B cell (primary cell): ENCODE measurements around the gene VARS1. TPM values are rescaled to one million over a fixed set of nuclear protein-coding genes. Genes with fewer than 3 reads are reported as not detected.
A peak's percentile ranks its signal among the peaks of the same experiment; 100 is the strongest.

Source experiments
- ATAC-seq: fragments of 200-7000 bp; cut with Tn5 transposase; one replicate; pipeline ENCODE4 v1.10.0; 2021; ENCODE audit warnings: low read depth, mild to moderate bottlenecking, moderate number of reproducible peaks, moderate library complexity
- CTCF ChIA-PET: fragments of 350-600 bp; sonication (Branson Sonifier 250); formaldehyde crosslinking; loops from one replicate; lab custom pipeline; 2021; ENCODE audit warnings: antibody characterized with exemption, inconsistent platforms; lab: Charles Lee
- POLR2A ChIA-PET: fragments of 350-600 bp; sonication (Branson Sonifier 250); formaldehyde crosslinking; loops from one replicate; lab custom pipeline; 2021; ENCODE audit warnings: antibody characterized with exemption; lab: Charles Lee
- DNase-seq: peaks from one replicate; pipeline ENCODE4 v3.0.0; 2013
- H2AFZ ChIP-seq: 2 replicates; pipeline ENCODE4 v1.6.1; 2012; ENCODE audit warnings: mild to moderate bottlenecking, low read depth, low read length; ENCODE audit not compliant: insufficient read depth, poor library complexity, severe bottlenecking
- H3K27ac ChIP-seq, 2 donors: 1 replicate in 1 of 2; 2 replicates in 1 of 2; pipeline ENCODE4 v1.5.1; 2012 to 2013; ENCODE audit warnings: low read length in 2 of 2, mild to moderate bottlenecking in 2 of 2, moderate library complexity in 1 of 2
- H3K27me3 ChIP-seq, 4 experiments: fragments of 200-600 bp in 1 of 4; sonication (generic) in 1 of 4; replicated peaks in 1 of 4; 1 replicate in 2 of 4; 2 replicates in 2 of 4; pipeline versions ENCODE4 v1.6.1 to v1.7.0; 2013 to 2016; ENCODE audit warnings: low read length in 3 of 4, mild to moderate bottlenecking in 2 of 4, mixed read lengths in 1 of 4, moderate library complexity in 1 of 4; ENCODE audit not compliant: insufficient read depth in 4 of 4, control insufficient read depth in 3 of 4; ENCODE audit errors: control extremely low read depth in 1 of 4
- H3K36me3 ChIP-seq, 2 experiments: replicated peaks in 1 of 2; 1 replicate in 1 of 2; 2 replicates in 1 of 2; pipeline versions ENCODE4 v1.6.1 to v1.7.1; 2013; ENCODE audit warnings: low read length in 1 of 2; ENCODE audit not compliant: insufficient read depth in 2 of 2, control insufficient read depth in 1 of 2; ENCODE audit errors: control extremely low read depth in 1 of 2, extremely low read depth in 1 of 2
- H3K4me1 ChIP-seq, 2 donors: fragments of 200-600 bp in 1 of 2; sonication (generic) in 1 of 2; 1 replicate in 1 of 2; 2 replicates in 1 of 2; pipeline versions ENCODE4 v1.5.1 to v1.6.1; 2013 to 2017; ENCODE audit warnings: low read length in 2 of 2; ENCODE audit not compliant: control insufficient read depth in 2 of 2, insufficient read depth in 2 of 2
- H3K4me2 ChIP-seq: replicated peaks from 2 replicates; pipeline ENCODE3; 2012; ENCODE audit warnings: mild to moderate bottlenecking, low read depth, low read length; ENCODE audit not compliant: poor library complexity, severe bottlenecking
- H3K4me3 ChIP-seq, 5 experiments: fragments of 200-600 bp in 1 of 5; sonication (generic) in 1 of 5; 1 replicate in 3 of 5; 2 replicates in 2 of 5; pipeline versions ENCODE4 v1.5.1 to v1.7.0; 2011 to 2016; ENCODE audit warnings: low read length in 4 of 5, mild to moderate bottlenecking in 4 of 5, low read depth in 2 of 5, control low read depth in 1 of 5, moderate library complexity in 1 of 5; ENCODE audit not compliant: insufficient read depth in 1 of 5; ENCODE audit errors: control extremely low read depth in 1 of 5, extremely low read depth in 1 of 5
- H3K79me2 ChIP-seq: fragments of 200-600 bp; sonication (generic); one replicate; pipeline ENCODE4 v1.6.0; 2016; ENCODE audit warnings: low read length; ENCODE audit not compliant: control insufficient read depth, insufficient read depth
- H3K9ac ChIP-seq: fragments of 200-600 bp; sonication (generic); 2 replicates; pipeline ENCODE4 v1.6.1; 2017; ENCODE audit warnings: mild to moderate bottlenecking, low read length, moderate library complexity
- H3K9me3 ChIP-seq, 3 donors: one replicate each; pipeline versions ENCODE4 v1.6.1 to v1.7.1; 2013; ENCODE audit warnings: low read length in 2 of 3; ENCODE audit not compliant: control insufficient read depth in 2 of 3, insufficient read depth in 1 of 3; ENCODE audit errors: control extremely low read depth in 1 of 3
- H4K20me1 ChIP-seq: 2 replicates; pipeline ENCODE4 v1.6.0; 2012; ENCODE audit warnings: mild to moderate bottlenecking, low read length; ENCODE audit not compliant: insufficient read depth, control insufficient read depth, poor library complexity, severe bottlenecking
- H3K27ac Mint-ChIP-seq: one replicate; pipeline ENCODE4 v1.8.0; 2021; ENCODE audit warnings: mixed read lengths
- H3K27me3 Mint-ChIP-seq: one replicate; pipeline ENCODE4 v1.8.0; 2021; ENCODE audit warnings: mixed read lengths
- H3K4me1 Mint-ChIP-seq: one replicate; pipeline ENCODE4 v1.8.0; 2021; ENCODE audit warnings: mixed read lengths
- H3K4me3 Mint-ChIP-seq: one replicate; pipeline ENCODE4 v1.8.0; 2021; ENCODE audit warnings: mixed read lengths
- H3K9me3 Mint-ChIP-seq: one replicate; pipeline ENCODE4 v1.8.0; 2022; ENCODE audit warnings: mixed read lengths; ENCODE audit not compliant: insufficient read depth
- WGBS: methylation state at CpG from one replicate; pipeline ENCODE4 v1.1.5; 2013; ENCODE audit warnings: missing lambda C conversion rate; ENCODE audit not compliant: insufficient coverage; 5-methylcytosine and 5-hydroxymethylcytosine counted together
- intact Hi-C: fragments of 100-400 bp; cut with micrococcal nuclease; formaldehyde crosslinking; loops from one replicate; pipeline ENCODE4 v1.10.0; 2022
- polyA plus RNA-seq: library from polyadenylated mRNA; depleted of rRNA; stranded (reverse); fragments of >200 nt; gene quantifications from 2 replicates; pipeline ENCODE4 v1.2.3, GENCODE V29; 2012
- total RNA-seq, 2 donors: library from RNA; stranded (reverse); fragments of 120-200 nt in 1 of 2; gene quantifications; 1 replicate in 1 of 2; 2 replicates in 1 of 2; pipeline versions ENCODE4 v1.2.3 to v1.2.4, GENCODE V29; 2013 to 2022
- TF ChIP-seq, protein P1 (sequence below): fragments of 200-600 bp; IDR thresholded peaks from one replicate; pipeline ENCODE4 v1.8.0; 2022; ENCODE audit warnings: antibody characterized with exemption, mild to moderate bottlenecking

VARS1 gene
- total and polyA plus RNA-seq, 2 donors (not counting 1 experiment from before 2014, with no cell fraction given): 52.3 to 66.8 TPM

DNA sequence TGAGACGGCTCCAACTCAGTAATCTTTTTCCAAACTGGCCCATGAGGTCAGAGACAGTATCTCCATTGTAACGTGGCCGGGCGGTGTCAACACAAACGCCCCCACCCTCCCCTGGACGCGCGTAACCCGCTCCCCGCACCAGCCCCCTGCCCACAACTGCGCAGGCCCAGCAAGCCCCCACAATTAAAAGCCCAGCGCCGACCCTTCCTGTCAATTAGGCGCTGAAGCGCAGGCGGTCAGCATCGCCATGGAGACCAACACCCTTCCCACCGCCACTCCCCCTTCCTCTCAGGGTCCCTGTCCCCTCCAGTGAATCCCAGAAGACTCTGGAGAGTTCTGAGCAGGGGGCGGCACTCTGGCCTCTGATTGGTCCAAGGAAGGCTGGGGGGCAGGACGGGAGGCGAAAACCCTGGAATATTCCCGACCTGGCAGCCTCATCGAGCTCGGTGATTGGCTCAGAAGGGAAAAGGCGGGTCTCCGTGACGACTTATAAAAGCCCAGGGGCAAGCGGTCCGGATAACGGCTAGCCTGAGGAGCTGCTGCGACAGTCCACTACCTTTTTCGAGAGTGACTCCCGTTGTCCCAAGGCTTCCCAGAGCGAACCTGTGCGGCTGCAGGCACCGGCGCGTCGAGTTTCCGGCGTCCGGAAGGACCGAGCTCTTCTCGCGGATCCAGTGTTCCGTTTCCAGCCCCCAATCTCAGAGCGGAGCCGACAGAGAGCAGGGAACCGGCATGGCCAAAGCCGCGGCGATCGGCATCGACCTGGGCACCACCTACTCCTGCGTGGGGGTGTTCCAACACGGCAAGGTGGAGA is 19.7 kb upstream of the VARS1 start, which contains the start of the genes HSPA1A and HSPA1L:
Gene HSPA1A, plus strand, starts transcription at position 519 of the 814 bp plus-strand sequence. Its CDS starts 214 bp downstream, at position 733.
Gene HSPA1L, minus strand, starts transcription at position 259 of the 814 bp plus-strand sequence. CDS start 3,311 bp downstream, outside the sequence.
- CTCF ChIA-PET: interaction anchor here (0.9 to 3.6 kb wide), 9 partner anchors 9 to 134 kb away, joined by 3 to 49 read pairs (median 4); partner anchors contain the start of genes DDAH2, LSM2, LY6G5C and VARS1
- peaks cover 22% of the 10 kb centered on the region for H3K4me1 Mint-ChIP-seq
- H3K9ac ChIP-seq: peak within 1 kb of the TSS; percentile 69

More for the DNA sequence above, 19.7 kb upstream of the VARS1 start, which contains the start of the genes HSPA1A and HSPA1L:
- Mint-ChIP-seq H3K4me3 (peak within 1 kb of the TSS; percentile 96), H3K27ac (peak within 1 kb of the TSS; percentile 93), H3K27me3 (no peaks in the 10 kb centered on the region), H3K9me3 (no peaks in the 10 kb centered on the region)
- Histone ChIP-seq H3K4me1 (peaks cover 15 to 30% of the 10 kb centered on the region in 2 donors), H3K79me2 (peaks cover 12% of the 10 kb centered on the region), H3K9me3 (no peaks in the 10 kb centered on the region), H3K27me3 (no peaks in the 10 kb centered on the region), H3K36me3 (no peaks in the 10 kb centered on the region), H3K4me2 (peak within 1 kb of the TSS; percentile 94), H3K4me3 (peak within 1 kb of the TSS; percentile 50 to 79 (median 73)), H3K27ac (peak within 1 kb of the TSS; percentile 11 to 73), H4K20me1 (no peaks in the 10 kb centered on the region), H2AFZ (peak within 1 kb of the TSS; percentile 87)
- WGBS: under 1% methylated on average over 48 of the region's 56 CpGs
- peak; percentile 74 for DNase-seq
- intact Hi-C loops: loop anchor here (2.0 to 5.0 kb wide), 3 partner anchors 16 to 47 kb away; partner anchors contain the start of gene NEU1
- TF ChIP-seq, protein P1, sequence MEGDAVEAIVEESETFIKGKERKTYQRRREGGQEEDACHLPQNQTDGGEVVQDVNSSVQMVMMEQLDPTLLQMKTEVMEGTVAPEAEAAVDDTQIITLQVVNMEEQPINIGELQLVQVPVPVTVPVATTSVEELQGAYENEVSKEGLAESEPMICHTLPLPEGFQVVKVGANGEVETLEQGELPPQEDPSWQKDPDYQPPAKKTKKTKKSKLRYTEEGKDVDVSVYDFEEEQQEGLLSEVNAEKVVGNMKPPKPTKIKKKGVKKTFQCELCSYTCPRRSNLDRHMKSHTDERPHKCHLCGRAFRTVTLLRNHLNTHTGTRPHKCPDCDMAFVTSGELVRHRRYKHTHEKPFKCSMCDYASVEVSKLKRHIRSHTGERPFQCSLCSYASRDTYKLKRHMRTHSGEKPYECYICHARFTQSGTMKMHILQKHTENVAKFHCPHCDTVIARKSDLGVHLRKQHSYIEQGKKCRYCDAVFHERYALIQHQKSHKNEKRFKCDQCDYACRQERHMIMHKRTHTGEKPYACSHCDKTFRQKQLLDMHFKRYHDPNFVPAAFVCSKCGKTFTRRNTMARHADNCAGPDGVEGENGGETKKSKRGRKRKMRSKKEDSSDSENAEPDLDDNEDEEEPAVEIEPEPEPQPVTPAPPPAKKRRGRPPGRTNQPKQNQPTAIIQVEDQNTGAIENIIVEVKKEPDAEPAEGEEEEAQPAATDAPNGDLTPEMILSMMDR: no peak
- ATAC-seq: peak; percentile 59
- POLR2A ChIA-PET: interaction anchor here (0.6 to 2.9 kb wide), 16 partner anchors 9 to 247 kb away, joined by 3 to 37 read pairs (median 6); partner anchors contain the start of genes DDAH2, LSM2, MPIG6B and MSH5
